SK-MEL-5 (cell line): ENCODE measurements around the gene NETO2. TPM values are rescaled to one million over a fixed set of nuclear protein-coding genes. Genes with fewer than 3 reads are reported as not detected.
A peak's percentile ranks its signal among the peaks of the same experiment; 100 is the strongest.

Experiments used
- DNase-seq: peaks from one replicate; pipeline ENCODE4 v3.0.0-alpha.2; 2016; ENCODE audit warnings: low read depth, low spot score
- in situ Hi-C: cut with HindIII; loops from 2 replicates; pipeline ENCODE4 v1.10.0; 2016; ENCODE audit warnings: low sequenced_read_pairs, high pct_unique_total_duplicates, low pct_unique_long_range_greater_than_20kb
- total RNA-seq: library from RNA; depleted of rRNA; stranded (reverse); fragments of >200 nt; shearing (Covaris generic); gene quantifications from 2 replicates; pipeline ENCODE4 v1.2.3, GENCODE V29; 2014

NETO2 gene
- total RNA-seq, 1 experiment from 2014 or later: 53.7 TPM

GRCh38 chr16:47055136-47055885 is 88.4 kb downstream of the NETO2 start:
- DNase-seq: no peak

GRCh38 chr16:47054306-47054705 is 89.4 kb downstream of the NETO2 start:
- DNase-seq: no peak
- in situ Hi-C loops: no loop called here

More at GRCh38 chr16:47055136-47055885, 88.4 kb downstream of the NETO2 start:
- in situ Hi-C loops: no loop called here

- in situ Hi-C loops: no loop called here
- DNase-seq: no peak
Measured at GRCh38 chr16:47053895-47054294, 89.8 kb downstream of the NETO2 start.

GRCh38 chr16:47052666-47053640 is 90.8 kb downstream of the NETO2 start:
- no peak for DNase-seq
- in situ Hi-C loops: no loop called here

- in situ Hi-C loops: no loop called here
- no peak for DNase-seq
Measured at GRCh38 chr16:47051031-47051430, 92.7 kb downstream of the NETO2 start.

GRCh38 chr16:47049901-47050583 is 93.7 kb downstream of the NETO2 start:
- in situ Hi-C loops: no loop called here
- DNase-seq: no peak

GRCh38 chr16:47047524-47048203 is 96.1 kb downstream of the NETO2 start:
- in situ Hi-C loops: no loop called here
- DNase-seq: no peak

- in situ Hi-C loops: no loop called here
- DNase-seq: no peak
Measured at GRCh38 chr16:47046726-47047523, 96.8 kb downstream of the NETO2 start.

GRCh38 chr16:47045459-47045858 is 98.3 kb downstream of the NETO2 start:
- no peak for DNase-seq
- in situ Hi-C loops: no loop called here

GRCh38 chr16:47045023-47045422 is 98.7 kb downstream of the NETO2 start:
- peak; percentile 53 for DNase-seq
- in situ Hi-C loops: no loop called here

GRCh38 chr16:47043970-47044684 is 99.6 kb downstream of the NETO2 start:
- in situ Hi-C loops: no loop called here
- DNase-seq: no peak

GRCh38 chr16:47043200-47043599 is 100.5 kb downstream of the NETO2 start:
- DNase-seq: no peak
- in situ Hi-C loops: no loop called here

- peak; percentile 75 for DNase-seq
- in situ Hi-C loops: no loop called here
Measured at GRCh38 chr16:47037746-47038458, 105.8 kb downstream of the NETO2 start.

GRCh38 chr16:47037396-47037745 is 106.4 kb downstream of the NETO2 start:
- in situ Hi-C loops: no loop called here
- DNase-seq: peak; percentile 4

GRCh38 chr16:47036201-47036600 is 107.5 kb downstream of the NETO2 start:
- in situ Hi-C loops: no loop called here
- no peak for DNase-seq

GRCh38 chr16:47035436-47035835 is 108.3 kb downstream of the NETO2 start:
- no peak for DNase-seq
- in situ Hi-C loops: no loop called here
